Endothelial cell (in vitro differentiated cells): ENCODE results near the gene AGPAT3. TPM values are rescaled to one million over a fixed set of nuclear protein-coding genes. Genes with fewer than 3 reads are reported as not detected.
A peak's percentile ranks its signal among the peaks of the same experiment; 100 is the strongest.

Experiments
- DNase-seq: peaks from one replicate; pipeline ENCODE4 v3.0.0; 2021; ENCODE audit warnings: low spot score
- H3K27ac Mint-ChIP-seq: one replicate; pipeline ENCODE4 v1.8.0; 2021; ENCODE audit warnings: mixed read lengths, inconsistent platforms; ENCODE audit not compliant: unreplicated experiment
- H3K27me3 Mint-ChIP-seq: one replicate; pipeline ENCODE4 v1.8.0; 2021; ENCODE audit warnings: mild to moderate bottlenecking, moderate library complexity, mixed read lengths, inconsistent platforms; ENCODE audit not compliant: unreplicated experiment
- H3K36me3 Mint-ChIP-seq: one replicate; pipeline ENCODE4 v1.8.0; 2021; ENCODE audit warnings: mild to moderate bottlenecking, low read depth, mixed read lengths, inconsistent platforms; ENCODE audit not compliant: unreplicated experiment
- H3K4me1 Mint-ChIP-seq: one replicate; pipeline ENCODE4 v1.8.0; 2021; ENCODE audit warnings: mild to moderate bottlenecking, mixed read lengths, inconsistent platforms; ENCODE audit not compliant: unreplicated experiment
- H3K4me3 Mint-ChIP-seq: one replicate; pipeline ENCODE4 v1.8.0; 2021; ENCODE audit warnings: mild to moderate bottlenecking, mixed read lengths, inconsistent platforms; ENCODE audit not compliant: unreplicated experiment
- H3K9me3 Mint-ChIP-seq: one replicate; pipeline ENCODE4 v1.8.0; 2021; ENCODE audit warnings: mixed read lengths, inconsistent platforms; ENCODE audit not compliant: unreplicated experiment
- CTCF ChIP-seq: fragments of 200-600 bp; sonication (generic); IDR thresholded peaks from one replicate; pipeline ENCODE4 v1.5.0; 2021; ENCODE audit warnings: antibody characterized with exemption; ENCODE audit not compliant: unreplicated experiment
- total RNA-seq: library from RNA; stranded (reverse); fragmentation: NEBNext Ultra II Directional; extraction: Animal tissue kit (Norgen Biotek cat#: 25700); gene quantifications from one replicate; pipeline ENCODE4 v1.2.1, GENCODE V29; 2021; ENCODE audit not compliant: unreplicated experiment

AGPAT3 gene
- total RNA-seq, 1 donor from 2014 or later: 22.6 TPM

GRCh38 chr21:43867948-43868347, 2.9 kb downstream of the AGPAT3 start:
- no peak overlapping the region for H3K27ac Mint-ChIP-seq
- peaks cover 8% of the 10 kb centered on the region for H3K27me3 Mint-ChIP-seq
- no peak overlapping the region for H3K4me3 Mint-ChIP-seq
- no peak for DNase-seq
- TF ChIP-seq CTCF: no peak
- no peaks in the 10 kb centered on the region for H3K9me3 Mint-ChIP-seq
- H3K4me1 Mint-ChIP-seq: peaks cover 11% of the 10 kb centered on the region
- H3K36me3 Mint-ChIP-seq: peaks cover 15% of the 10 kb centered on the region

GRCh38 chr21:43868461-43868860, 3.4 kb downstream of the AGPAT3 start:
- peaks cover 13% of the 10 kb centered on the region for H3K4me1 Mint-ChIP-seq
- no peak for DNase-seq
- H3K36me3 Mint-ChIP-seq: peaks cover 15% of the 10 kb centered on the region
- H3K27ac Mint-ChIP-seq: no peak overlapping the region
- no peak overlapping the region for H3K4me3 Mint-ChIP-seq
- H3K9me3 Mint-ChIP-seq: no peaks in the 10 kb centered on the region
- TF ChIP-seq CTCF: no peak
- H3K27me3 Mint-ChIP-seq: peaks cover 7% of the 10 kb centered on the region

- DNase-seq: no peak
- Mint-ChIP-seq H3K36me3 (peaks cover 15% of the 10 kb centered on the region), H3K4me1 (peaks cover 15% of the 10 kb centered on the region), H3K27ac (no peak overlapping the region), H3K4me3 (peak overlapping the region; percentile 11), H3K9me3 (no peaks in the 10 kb centered on the region), H3K27me3 (peaks cover 5% of the 10 kb centered on the region)
- no peak for TF ChIP-seq CTCF
These were observed 4.7 kb downstream of the AGPAT3 start for GRCh38 chr21:43869486-43870325.

- no peak for DNase-seq
- H3K4me1 Mint-ChIP-seq: peaks cover 15% of the 10 kb centered on the region
- no peak overlapping the region for H3K27ac Mint-ChIP-seq
- H3K36me3 Mint-ChIP-seq: peaks cover 15% of the 10 kb centered on the region
- H3K27me3 Mint-ChIP-seq: peaks cover 3% of the 10 kb centered on the region
- no peak for TF ChIP-seq CTCF
- no peaks in the 10 kb centered on the region for H3K9me3 Mint-ChIP-seq
- no peak overlapping the region for H3K4me3 Mint-ChIP-seq
These were observed 6.5 kb downstream of the AGPAT3 start for GRCh38 chr21:43871487-43871886.

GRCh38 chr21:43872531-43873197, 7.6 kb downstream of the AGPAT3 start:
- H3K27me3 Mint-ChIP-seq: no peaks in the 10 kb centered on the region
- H3K27ac Mint-ChIP-seq: peak overlapping the region; percentile 62
- no peak for TF ChIP-seq CTCF
- peaks cover 10% of the 10 kb centered on the region for H3K36me3 Mint-ChIP-seq
- peaks cover 11% of the 10 kb centered on the region for H3K4me1 Mint-ChIP-seq
- DNase-seq: no peak
- no peak overlapping the region for H3K4me3 Mint-ChIP-seq
- no peaks in the 10 kb centered on the region for H3K9me3 Mint-ChIP-seq
